ENCODE data around the gene FAF2. TPM values are rescaled to one million over a fixed set of nuclear protein-coding genes. Genes with fewer than 3 reads are reported as not detected.

Gene FAF2
- total RNA-seq, 1 experiment from 2014 or later, result 53.2 TPM

DNA sequence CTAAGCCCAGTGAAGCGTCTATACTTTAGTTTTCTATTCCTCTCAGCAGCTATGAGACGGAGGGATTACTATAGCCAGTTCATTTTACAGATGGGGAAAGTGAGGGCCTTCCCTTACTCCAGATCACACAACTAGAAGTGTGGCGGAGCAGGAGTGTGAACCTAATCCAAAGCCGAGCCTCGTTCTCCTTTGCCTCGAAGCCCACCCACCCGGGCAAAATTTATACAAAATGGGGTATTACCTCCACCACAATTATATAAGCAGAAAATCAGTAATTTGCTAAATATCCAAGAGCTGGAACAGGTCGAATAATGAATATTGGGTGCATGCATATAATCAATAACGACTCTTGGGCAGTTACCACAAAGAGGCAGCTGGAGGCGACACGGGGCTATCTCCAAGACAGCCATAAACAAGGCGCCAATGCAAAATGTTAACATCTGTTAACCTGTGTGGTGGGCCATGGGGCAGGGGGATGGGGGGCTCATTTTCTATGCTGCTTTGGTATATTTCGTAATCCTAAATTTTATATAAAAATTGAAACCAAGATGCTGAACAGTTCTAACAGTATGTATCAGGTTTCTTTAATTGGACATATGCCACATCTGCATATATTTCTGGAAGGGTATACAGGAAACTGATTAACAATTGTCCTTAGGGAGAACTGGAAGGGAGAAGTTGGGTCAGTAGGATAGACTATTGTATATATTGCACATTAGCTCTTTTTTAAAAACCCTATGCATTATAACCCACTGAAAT, 90.2 kb downstream of the FAF2 start:
- H3K4me3 ChIP-seq (ENCODE audit: low read depth, low read length, poor library complexity, severe bottlenecking), result peak overlapping the region; percentile 99
- no peaks in the 10 kb centered on the region for H3K27me3 ChIP-seq (replicated peaks; ENCODE audit: insufficient read depth, low read depth, low read length, poor library complexity)
- intact Hi-C loops (cut with micrococcal nuclease; ENCODE audit: unreplicated experiment), result loop anchor here (5.0 kb wide), 2 partner anchors 151 to 176 kb away; partner anchors contain the start of genes HIGD2A, KIAA1191 and NOP16
- H3K9me3 ChIP-seq (ENCODE audit: low read depth, low read length, poor library complexity, severe bottlenecking), result no peaks in the 10 kb centered on the region
- no peak for DNase-seq (ENCODE audit: low spot score)
- H3K27ac ChIP-seq (ENCODE audit: low read depth, low read length, poor library complexity, severe bottlenecking), result peak overlapping the region; percentile 98
- H3K4me1 ChIP-seq (ENCODE audit: insufficient read depth, low read length, poor library complexity, severe bottlenecking), result peaks cover 56% of the 10 kb centered on the region
- CTCF ChIA-PET, result no interaction called here
- no peaks in the 10 kb centered on the region for H3K36me3 ChIP-seq (ENCODE audit: insufficient read depth, low read length, poor library complexity, severe bottlenecking)
- POLR2A ChIA-PET (ENCODE audit: low non-redundant PET), result no interaction called here
- TF ChIP-seq, protein P1, sequence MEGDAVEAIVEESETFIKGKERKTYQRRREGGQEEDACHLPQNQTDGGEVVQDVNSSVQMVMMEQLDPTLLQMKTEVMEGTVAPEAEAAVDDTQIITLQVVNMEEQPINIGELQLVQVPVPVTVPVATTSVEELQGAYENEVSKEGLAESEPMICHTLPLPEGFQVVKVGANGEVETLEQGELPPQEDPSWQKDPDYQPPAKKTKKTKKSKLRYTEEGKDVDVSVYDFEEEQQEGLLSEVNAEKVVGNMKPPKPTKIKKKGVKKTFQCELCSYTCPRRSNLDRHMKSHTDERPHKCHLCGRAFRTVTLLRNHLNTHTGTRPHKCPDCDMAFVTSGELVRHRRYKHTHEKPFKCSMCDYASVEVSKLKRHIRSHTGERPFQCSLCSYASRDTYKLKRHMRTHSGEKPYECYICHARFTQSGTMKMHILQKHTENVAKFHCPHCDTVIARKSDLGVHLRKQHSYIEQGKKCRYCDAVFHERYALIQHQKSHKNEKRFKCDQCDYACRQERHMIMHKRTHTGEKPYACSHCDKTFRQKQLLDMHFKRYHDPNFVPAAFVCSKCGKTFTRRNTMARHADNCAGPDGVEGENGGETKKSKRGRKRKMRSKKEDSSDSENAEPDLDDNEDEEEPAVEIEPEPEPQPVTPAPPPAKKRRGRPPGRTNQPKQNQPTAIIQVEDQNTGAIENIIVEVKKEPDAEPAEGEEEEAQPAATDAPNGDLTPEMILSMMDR (conservative IDR thresholded peaks at IDR 0.05; ENCODE audit: low read depth, low read length), result no peak; the same call in 1 of the 2 replicates
- TF ChIP-seq EZH2 (IDR thresholded peaks at IDR 0.05; ENCODE audit: borderline replicate concordance, low read depth, low read length, poor library complexity, severe bottlenecking), result no peak
- BruUV-seq (replicated peaks), result no TSS peak

DNA sequence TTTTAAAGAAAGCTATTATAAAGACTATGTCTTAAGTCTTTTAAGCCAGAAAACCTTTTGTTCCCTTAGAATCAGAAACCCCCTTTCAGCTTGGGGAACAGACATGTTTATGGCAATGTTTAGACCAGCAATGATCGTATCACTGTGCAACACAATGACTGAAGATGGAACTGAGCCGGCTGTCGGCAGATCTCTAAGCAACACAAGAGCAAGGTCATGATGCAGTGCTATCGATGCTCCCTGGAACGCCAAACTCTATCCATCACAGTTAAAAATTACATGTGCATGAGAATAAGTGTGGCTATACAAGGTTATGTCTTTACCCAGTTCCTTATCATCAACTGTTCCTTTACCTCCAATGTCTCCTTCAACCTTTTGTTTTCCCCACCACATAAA, 90.8 kb downstream of the FAF2 start:
- Histone ChIP-seq H3K27me3 (replicated peaks; ENCODE audit: insufficient read depth, low read depth, low read length, poor library complexity) (no peaks in the 10 kb centered on the region), H3K9me3 (ENCODE audit: low read depth, low read length, poor library complexity, severe bottlenecking) (no peaks in the 10 kb centered on the region), H3K27ac (ENCODE audit: low read depth, low read length, poor library complexity, severe bottlenecking) (peak overlapping the region; percentile 98), H3K36me3 (ENCODE audit: insufficient read depth, low read length, poor library complexity, severe bottlenecking) (no peaks in the 10 kb centered on the region), H3K4me1 (ENCODE audit: insufficient read depth, low read length, poor library complexity, severe bottlenecking) (peaks cover 50% of the 10 kb centered on the region), H3K4me3 (ENCODE audit: low read depth, low read length, poor library complexity, severe bottlenecking) (no peak overlapping the region)
- no peak for DNase-seq (ENCODE audit: low spot score)
- no peak for TF ChIP-seq EZH2 (IDR thresholded peaks at IDR 0.05; ENCODE audit: borderline replicate concordance, low read depth, low read length, poor library complexity, severe bottlenecking)
- TF ChIP-seq, protein P1 (conservative IDR thresholded peaks at IDR 0.05; ENCODE audit: low read depth, low read length), result no peak
- intact Hi-C loops (cut with micrococcal nuclease; ENCODE audit: unreplicated experiment), result loop anchor here (5.0 kb wide), 2 partner anchors 152 to 177 kb away; partner anchors contain the start of genes HIGD2A, KIAA1191 and NOP16
- CTCF ChIA-PET, result no interaction called here
- no TSS peak for BruUV-seq (replicated peaks)
- POLR2A ChIA-PET (ENCODE audit: low non-redundant PET), result no interaction called here

DNA sequence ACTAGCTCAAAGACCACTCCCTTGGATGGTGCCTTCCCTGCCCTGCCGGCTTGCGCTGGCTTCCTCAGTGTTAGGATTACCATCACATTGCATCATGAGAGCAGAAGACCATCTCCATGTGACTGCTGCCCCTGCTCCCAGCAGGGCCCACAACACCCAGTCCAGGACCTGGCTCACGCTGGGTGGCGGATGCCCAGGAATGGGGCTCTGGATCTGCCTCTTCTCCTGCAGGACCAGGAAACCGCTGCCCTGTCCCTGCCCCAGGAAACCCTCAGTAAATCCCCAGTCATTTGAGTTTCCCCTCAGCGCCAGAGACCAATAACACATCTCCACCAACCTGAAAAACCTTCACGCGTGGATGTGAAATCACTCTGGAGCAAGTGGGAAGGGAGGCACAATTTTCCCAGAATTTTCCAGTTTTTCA, 92.3 kb downstream of the FAF2 start:
- H3K27ac ChIP-seq (ENCODE audit: low read depth, low read length, poor library complexity, severe bottlenecking), result peak overlapping the region; percentile 74
- no peaks in the 10 kb centered on the region for H3K9me3 ChIP-seq (ENCODE audit: low read depth, low read length, poor library complexity, severe bottlenecking)
- ChIA-PET CTCF (no interaction called here), POLR2A (ENCODE audit: low non-redundant PET) (interaction anchor here (0.6 kb wide), 1 partner anchor 29 kb away, joined by 3 read pairs; no protein-coding TSS in a partner anchor)
- intact Hi-C loops (cut with micrococcal nuclease; ENCODE audit: unreplicated experiment), result no loop called here
- no peaks in the 10 kb centered on the region for H3K27me3 ChIP-seq (replicated peaks; ENCODE audit: insufficient read depth, low read depth, low read length, poor library complexity)
- no peak for DNase-seq (ENCODE audit: low spot score)
- H3K4me3 ChIP-seq (ENCODE audit: low read depth, low read length, poor library complexity, severe bottlenecking), result no peak overlapping the region
- H3K36me3 ChIP-seq (ENCODE audit: insufficient read depth, low read length, poor library complexity, severe bottlenecking), result no peaks in the 10 kb centered on the region
- no TSS peak for BruUV-seq (replicated peaks)
- H3K4me1 ChIP-seq (ENCODE audit: insufficient read depth, low read length, poor library complexity, severe bottlenecking), result peaks cover 37% of the 10 kb centered on the region
- TF ChIP-seq, protein P1 (conservative IDR thresholded peaks at IDR 0.05; ENCODE audit: low read depth, low read length), result no peak
- TF ChIP-seq EZH2 (IDR thresholded peaks at IDR 0.05; ENCODE audit: borderline replicate concordance, low read depth, low read length, poor library complexity, severe bottlenecking), result no peak

Data from A673 (cell line).